GM21737 (cell line): ENCODE data around the gene DCDC1.

Source experiments
- ATAC-seq: cut with Tn5 transposase; IDR thresholded peaks from one replicate; pipeline ENCODE4 v1.9.1; 2021; ENCODE audit warnings: mild to moderate bottlenecking, moderate library complexity; ENCODE audit not compliant: unreplicated experiment

DCDC1 gene

DNA sequence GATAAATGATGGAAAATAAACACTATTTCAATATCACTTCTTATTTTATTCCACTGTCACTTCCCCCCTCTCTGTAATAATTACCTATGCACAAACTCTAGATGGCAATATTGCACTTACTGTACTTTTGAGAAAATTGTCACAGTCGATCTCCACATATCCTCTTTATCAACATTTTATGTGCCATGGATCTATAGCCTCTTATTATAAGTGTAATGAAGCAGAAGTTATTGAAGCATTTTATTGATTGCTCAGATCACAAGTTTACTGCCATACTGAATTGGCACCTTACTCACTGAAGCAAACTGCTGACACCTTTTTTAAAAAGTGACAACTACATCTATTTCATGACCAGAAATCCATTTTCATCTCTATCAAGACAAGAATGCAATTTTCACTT, 133.4 kb downstream of the DCDC1 start:
- ATAC-seq: no peak

DNA sequence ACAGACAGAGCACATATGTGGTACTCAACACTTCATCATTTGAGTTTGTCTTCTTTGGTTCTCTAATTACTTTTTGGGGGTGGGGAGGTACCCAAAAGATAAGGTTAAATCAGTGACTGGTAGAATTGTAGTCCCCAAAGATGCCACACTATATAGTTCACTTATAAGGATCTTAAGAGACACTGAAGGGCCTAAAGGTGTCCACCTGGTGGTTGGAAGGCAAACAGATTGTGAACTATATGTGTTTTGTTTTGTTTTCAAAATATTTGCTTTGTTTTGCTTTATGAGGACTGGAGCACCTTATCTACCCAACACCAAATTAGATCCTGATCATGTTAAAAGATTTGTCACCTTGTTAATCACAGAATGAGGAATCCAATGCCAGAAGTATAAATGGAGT, 136.1 kb downstream of the DCDC1 start:
- no peak for ATAC-seq

DNA sequence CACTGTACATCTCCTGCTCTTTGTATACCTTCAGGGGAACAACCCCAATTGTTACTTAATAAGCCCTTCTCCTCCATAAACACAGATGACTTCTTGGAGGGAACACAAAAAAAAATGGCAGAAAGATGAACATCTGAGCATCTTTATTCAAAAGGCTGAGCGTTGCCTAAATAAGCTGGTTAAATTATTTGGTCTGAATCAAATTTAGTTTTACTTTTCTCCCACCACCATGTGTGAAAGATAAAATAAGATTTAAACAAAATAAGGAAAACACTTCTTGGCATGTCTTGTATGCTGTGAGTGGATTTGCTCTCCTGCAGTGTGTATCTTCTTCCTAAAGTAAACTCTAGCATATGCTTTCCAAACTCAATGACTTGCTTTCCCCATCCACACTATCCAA, 137.9 kb downstream of the DCDC1 start:
- no peak for ATAC-seq

DNA sequence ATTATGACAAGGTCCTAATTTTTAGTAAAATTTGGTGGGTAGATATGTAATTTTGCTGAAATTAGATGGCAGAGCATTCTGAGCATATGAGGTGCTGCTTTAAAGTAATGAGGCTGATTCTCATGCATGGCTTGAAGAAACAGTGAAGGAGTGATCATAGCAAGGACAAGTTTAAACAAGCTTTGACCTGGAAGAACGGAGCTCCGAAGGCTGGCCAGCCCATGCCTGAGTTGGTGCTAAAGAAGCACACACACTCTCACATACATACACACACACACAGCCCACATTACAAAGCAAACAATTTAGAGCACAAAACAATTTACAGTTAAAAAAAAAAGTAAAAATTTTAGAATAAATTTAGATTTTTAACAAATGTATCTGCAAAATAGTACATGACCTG, 150.7 kb downstream of the DCDC1 start:
- no peak for ATAC-seq

- no peak for ATAC-seq
Observed at GRCh38 chr11:31214372-31214771, 155.2 kb downstream of the DCDC1 start.

DNA sequence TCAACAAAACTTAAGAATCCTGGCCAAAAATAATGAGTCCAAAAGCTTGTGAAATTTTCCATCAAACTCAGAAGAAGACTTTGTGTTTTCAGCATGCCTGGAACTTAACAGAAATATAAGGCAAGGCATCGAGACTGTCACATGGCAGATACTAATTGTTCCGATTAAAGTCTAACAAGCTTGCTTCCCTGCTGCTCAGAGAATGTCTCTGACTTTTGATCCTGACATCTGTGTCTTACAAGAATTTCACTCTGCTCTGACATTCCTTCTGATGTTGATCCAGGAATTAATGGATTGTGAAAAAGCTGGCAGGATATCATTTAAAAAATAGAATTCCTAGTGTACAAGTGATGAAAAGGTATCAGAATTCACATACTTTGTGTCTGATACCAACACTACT, 170.2 kb downstream of the DCDC1 start:
- no peak for ATAC-seq

DNA sequence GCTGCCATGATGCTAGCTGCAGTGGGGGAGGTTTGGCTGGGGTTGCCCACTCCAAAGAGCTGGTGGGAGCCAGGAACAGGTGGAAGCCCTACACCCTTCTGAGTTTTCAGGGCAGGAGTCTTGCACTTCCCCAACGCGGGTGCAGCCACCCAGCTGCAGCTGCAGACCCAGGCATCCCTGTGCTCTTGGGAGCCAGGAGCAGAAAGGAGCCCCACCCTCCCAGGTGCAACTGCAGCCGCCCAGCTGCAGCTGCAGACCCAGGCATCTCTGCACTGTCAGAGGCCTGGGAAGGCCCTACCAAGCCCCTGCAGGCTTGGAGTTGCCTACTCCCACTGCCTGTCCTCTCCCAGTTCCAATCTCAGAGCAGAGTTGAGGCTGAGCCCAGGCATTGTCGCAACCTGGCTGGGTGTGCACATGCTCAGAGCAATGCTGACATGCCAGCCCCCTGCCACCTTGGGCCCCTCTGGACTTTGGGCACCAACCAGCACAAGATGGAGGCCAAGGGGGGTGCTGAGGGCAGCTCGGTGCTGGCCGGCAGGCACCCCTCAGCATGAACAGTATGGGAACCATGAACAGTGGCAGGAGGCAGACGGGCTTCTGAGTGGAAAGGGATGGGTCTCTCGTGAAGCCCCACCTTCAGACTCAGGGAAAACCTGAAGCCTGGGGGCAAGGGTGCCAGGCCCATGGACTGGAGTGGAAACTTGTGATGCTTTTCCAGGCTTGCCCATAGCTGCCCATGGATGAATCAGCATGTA, 195.4 kb downstream of the DCDC1 start:
- ATAC-seq: no peak

GRCh38 chr11:31160504-31161422, 208.8 kb downstream of the DCDC1 start:
- ATAC-seq: no peak

GRCh38 chr11:31150841-31151240, 218.7 kb downstream of the DCDC1 start:
- no peak for ATAC-seq

- no peak for ATAC-seq
Observed at GRCh38 chr11:31150011-31150410, 219.5 kb downstream of the DCDC1 start.

DNA sequence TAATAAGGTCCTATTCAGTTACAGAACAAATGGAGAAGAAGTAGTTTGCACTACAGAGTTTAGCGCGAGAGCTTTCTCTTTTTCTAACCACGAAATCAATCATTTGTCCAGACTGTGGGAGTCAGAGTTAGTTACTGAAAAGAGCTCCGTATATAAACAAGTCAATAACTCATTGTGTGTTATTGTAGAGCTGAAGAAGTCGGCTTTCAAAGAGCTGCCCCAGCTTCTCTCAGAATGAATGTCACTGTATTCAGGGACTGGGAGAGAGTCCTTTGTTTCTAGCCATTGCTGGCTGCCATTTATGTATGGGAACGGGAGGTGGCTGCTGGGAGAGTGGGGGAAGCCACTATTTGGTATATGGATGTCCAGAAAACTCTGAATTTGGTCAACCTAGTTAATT, 227.8 kb downstream of the DCDC1 start:
- ATAC-seq: no peak

- ATAC-seq: no peak
Observed at GRCh38 chr11:31139479-31139878, 230.1 kb downstream of the DCDC1 start.

- no peak for ATAC-seq
Observed at GRCh38 chr11:31132531-31133421, 236.8 kb downstream of the DCDC1 start.

- no peak for ATAC-seq
Observed at GRCh38 chr11:31131760-31132159, 237.8 kb downstream of the DCDC1 start.

GRCh38 chr11:31127290-31127689, 242.2 kb downstream of the DCDC1 start:
- no peak for ATAC-seq

DNA sequence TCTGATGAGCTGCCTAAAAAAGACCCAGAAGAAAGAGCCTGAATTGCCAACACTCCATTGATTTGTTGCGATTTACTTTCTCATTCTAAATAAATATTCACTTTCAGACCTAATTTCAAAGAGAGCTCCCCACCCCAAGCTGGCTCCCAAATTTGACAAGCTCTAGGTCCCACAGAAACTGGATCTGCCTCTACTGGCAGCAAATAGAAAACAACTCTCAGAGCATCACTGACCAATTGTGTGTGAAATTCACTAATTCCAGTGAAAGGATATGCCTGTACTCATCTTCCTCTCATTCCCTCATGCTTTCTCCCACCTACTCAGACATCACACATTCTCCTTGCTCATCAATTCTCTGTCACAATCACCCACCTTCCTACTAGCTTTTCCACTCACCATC, 249.1 kb downstream of the DCDC1 start:
- no peak for ATAC-seq

DNA sequence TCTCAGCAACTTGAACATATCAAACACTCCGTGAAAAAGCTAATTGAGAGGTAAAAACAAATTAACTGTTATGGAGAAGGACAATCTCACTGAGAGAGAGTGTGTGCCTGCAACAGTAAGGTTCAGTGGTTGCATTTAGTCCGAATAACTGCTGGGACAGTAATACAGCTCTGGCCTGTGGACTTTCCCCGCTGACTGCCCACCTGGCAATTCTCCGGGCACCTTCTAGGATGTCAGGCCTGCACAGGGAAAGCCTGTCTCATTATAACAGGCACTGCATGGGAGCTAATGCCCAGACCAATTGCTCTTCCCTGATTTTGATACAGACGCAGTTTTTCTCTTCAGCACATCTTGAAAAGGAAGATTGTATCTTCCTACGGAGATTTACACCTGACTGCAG, 251.0 kb downstream of the DCDC1 start:
- no peak for ATAC-seq

DNA sequence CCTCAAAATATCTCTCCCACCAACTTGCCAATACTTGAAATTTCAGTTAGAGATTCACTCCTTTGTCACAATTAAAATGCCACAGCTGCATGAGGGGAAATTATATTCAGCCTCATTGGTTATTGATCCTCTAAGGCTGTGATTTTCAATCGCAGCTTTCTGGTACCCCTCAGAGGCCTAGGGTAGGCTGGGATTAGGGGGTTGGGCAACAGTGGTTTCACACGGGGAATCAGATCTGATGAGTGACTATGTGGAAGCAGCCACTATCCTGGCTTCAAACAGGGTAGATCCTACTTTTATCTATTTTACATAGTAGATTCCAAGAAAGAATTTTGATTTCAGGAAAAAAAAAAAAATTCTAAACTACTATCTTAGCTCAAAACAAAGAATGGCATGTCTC, 252.5 kb downstream of the DCDC1 start:
- ATAC-seq: no peak

DNA sequence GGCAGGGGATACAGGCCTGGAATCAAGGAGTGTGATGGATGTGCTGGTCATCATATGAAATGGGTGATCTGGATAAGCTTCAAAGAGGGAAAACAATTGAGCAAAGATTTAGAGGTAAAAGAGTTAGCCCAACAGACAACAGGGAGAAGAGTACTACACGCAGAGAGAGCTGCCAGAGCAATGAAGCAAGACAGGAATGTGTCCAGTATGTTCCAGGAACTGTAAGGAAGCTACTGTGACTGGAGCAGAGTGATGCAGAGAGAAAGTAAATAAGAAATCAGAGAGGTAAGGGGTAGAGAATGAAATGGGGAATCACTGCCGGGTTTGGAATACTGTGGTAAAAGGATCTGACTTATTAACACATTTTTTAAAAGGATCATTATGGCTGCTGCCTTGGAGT, 255.1 kb downstream of the DCDC1 start:
- no peak for ATAC-seq

GRCh38 chr11:31110830-31111229, 258.7 kb downstream of the DCDC1 start:
- no peak for ATAC-seq

GRCh38 chr11:31109446-31109845, 260.1 kb downstream of the DCDC1 start:
- no peak for ATAC-seq
